Renal cortical epithelial cell (primary cell): ENCODE results near the gene PXYLP1. TPM values are rescaled to one million over a fixed set of nuclear protein-coding genes. Genes with fewer than 3 reads are reported as not detected.

Source experiments
- DNase-seq: peaks from one replicate; pipeline ENCODE4 v3.0.0-alpha.2; 2011; ENCODE audit warnings: low read depth
- total RNA-seq: library from RNA; depleted of rRNA; stranded (reverse); fragments of >200 nt; gene quantifications from 2 replicates; pipeline ENCODE4 v1.2.3, GENCODE V29; 2014

Gene PXYLP1
- total RNA-seq, 1 donor from 2014 or later: 20.1 TPM

- DNase-seq: no peak
These were observed 17.4 kb downstream of the PXYLP1 start for GRCh38 chr3:141249041-141249440.

- DNase-seq: no peak
These were observed 18.7 kb downstream of the PXYLP1 start for GRCh38 chr3:141250342-141250741.

- DNase-seq: no peak
These were observed 19.2 kb downstream of the PXYLP1 start for GRCh38 chr3:141250828-141251227.

- DNase-seq: no peak
These were observed 21.7 kb downstream of the PXYLP1 start for GRCh38 chr3:141253326-141253725.

- no peak for DNase-seq
These were observed 22.2 kb downstream of the PXYLP1 start for GRCh38 chr3:141253811-141254210.

- no peak for DNase-seq
These were observed 23.7 kb downstream of the PXYLP1 start for GRCh38 chr3:141255137-141255845.

- no peak for DNase-seq
These were observed 24.2 kb downstream of the PXYLP1 start for GRCh38 chr3:141255846-141256261.

- no peak for DNase-seq
These were observed 25.2 kb downstream of the PXYLP1 start for GRCh38 chr3:141256820-141257219.

- no peak for DNase-seq
These were observed 26.3 kb downstream of the PXYLP1 start for GRCh38 chr3:141257961-141258360.

GRCh38 chr3:141258973-141259372 is 27.3 kb downstream of the PXYLP1 start:
- no peak for DNase-seq

GRCh38 chr3:141259821-141260629 is 28.4 kb downstream of the PXYLP1 start:
- DNase-seq: no peak

GRCh38 chr3:141260630-141260927 is 29.0 kb downstream of the PXYLP1 start:
- no peak for DNase-seq

- no peak for DNase-seq
These were observed 30.1 kb downstream of the PXYLP1 start for GRCh38 chr3:141261472-141262307.

- peak; percentile 57 for DNase-seq
These were observed 30.7 kb downstream of the PXYLP1 start for GRCh38 chr3:141262308-141262705.

- DNase-seq: no peak
These were observed 34.6 kb downstream of the PXYLP1 start for GRCh38 chr3:141266186-141266585.

GRCh38 chr3:141266797-141267555 is 35.4 kb downstream of the PXYLP1 start:
- DNase-seq: no peak

- DNase-seq: no peak
These were observed 36.0 kb downstream of the PXYLP1 start for GRCh38 chr3:141267629-141268028.

GRCh38 chr3:141268306-141268705 is 36.7 kb downstream of the PXYLP1 start:
- DNase-seq: no peak

GRCh38 chr3:141268791-141269190 is 37.2 kb downstream of the PXYLP1 start:
- no peak for DNase-seq

- DNase-seq: peak; percentile 55
These were observed 38.3 kb downstream of the PXYLP1 start for GRCh38 chr3:141269961-141270360.

- no peak for DNase-seq
These were observed 39.8 kb downstream of the PXYLP1 start for GRCh38 chr3:141271279-141272030.
